IPS-20b (cell line): Measurements from ENCODE around the gene LDLRAP1.

ENCODE experiments used
- H3K27ac ChIP-seq: one replicate; pipeline ENCODE4 v1.5.1; 2013; ENCODE audit warnings: low read length
- H3K27me3 ChIP-seq: 2 replicates; pipeline ENCODE4 v1.6.1; 2013; ENCODE audit warnings: mild to moderate bottlenecking, low read length, inconsistent platforms; ENCODE audit not compliant: insufficient read depth
- H3K36me3 ChIP-seq: 2 replicates; pipeline ENCODE4 v1.6.1; 2013; ENCODE audit warnings: low read depth, mild to moderate bottlenecking, inconsistent platforms, low read length, moderate library complexity; ENCODE audit not compliant: insufficient read depth
- H3K4me1 ChIP-seq: 2 replicates; pipeline ENCODE4 v1.6.1; 2013; ENCODE audit warnings: mild to moderate bottlenecking, control low read depth, inconsistent platforms, low read length, moderate library complexity; ENCODE audit not compliant: insufficient read depth
- H3K4me3 ChIP-seq: 2 replicates; pipeline ENCODE4 v1.5.1; 2013; ENCODE audit warnings: mild to moderate bottlenecking, low read length, inconsistent platforms
- H3K9ac ChIP-seq: 2 replicates; pipeline ENCODE4 v1.6.1; 2013; ENCODE audit warnings: low read depth, mild to moderate bottlenecking, inconsistent platforms, low read length, moderate library complexity
- H3K9me3 ChIP-seq: 2 replicates; pipeline ENCODE4 v1.6.1; 2013; ENCODE audit warnings: mild to moderate bottlenecking, low read depth, low read length, inconsistent platforms; ENCODE audit not compliant: insufficient read depth

Gene LDLRAP1

GRCh38 chr1:25537153-25537831 is 6.1 kb upstream of the LDLRAP1 start:
- Histone ChIP-seq H3K4me1 (peaks cover 4% of the 10 kb centered on the region; the same call in 1 of the 2 replicates), H3K4me3 (no peak overlapping the region), H3K27me3 (no peaks in the 10 kb centered on the region), H3K9ac (no peak overlapping the region), H3K9me3 (no peaks in the 10 kb centered on the region), H3K36me3 (no peaks in the 10 kb centered on the region), H3K27ac (no peak overlapping the region)

- Histone ChIP-seq H3K4me1 (peaks cover 4% of the 10 kb centered on the region; the same call in 1 of the 2 replicates), H3K9ac (no peak overlapping the region), H3K9me3 (no peaks in the 10 kb centered on the region), H3K27ac (no peak overlapping the region), H3K27me3 (no peaks in the 10 kb centered on the region), H3K36me3 (no peaks in the 10 kb centered on the region), H3K4me3 (no peak overlapping the region)
Observed at GRCh38 chr1:25538191-25538767, 5.1 kb upstream of the LDLRAP1 start.

- Histone ChIP-seq H3K36me3 (no peaks in the 10 kb centered on the region), H3K9me3 (no peaks in the 10 kb centered on the region), H3K4me1 (peaks cover 7% of the 10 kb centered on the region; the same call in 1 of the 2 replicates), H3K27me3 (peaks cover 17% of the 10 kb centered on the region), H3K9ac (no peak overlapping the region), H3K4me3 (no peak overlapping the region), H3K27ac (no peak overlapping the region)
Observed at GRCh38 chr1:25540750-25541342, 2.6 kb upstream of the LDLRAP1 start.

GRCh38 chr1:25541425-25541824 is 2.0 kb upstream of the LDLRAP1 start:
- Histone ChIP-seq H3K9ac (no peak overlapping the region), H3K4me1 (peaks cover 7% of the 10 kb centered on the region; the same call in 1 of the 2 replicates), H3K4me3 (no peak overlapping the region), H3K27ac (no peak overlapping the region), H3K36me3 (no peaks in the 10 kb centered on the region), H3K9me3 (no peaks in the 10 kb centered on the region), H3K27me3 (peaks cover 17% of the 10 kb centered on the region)

- peaks cover 7% of the 10 kb centered on the region; the same call in 1 of the 2 replicates for H3K4me1 ChIP-seq
- peaks cover 17% of the 10 kb centered on the region for H3K27me3 ChIP-seq
- no peak overlapping the region for H3K9ac ChIP-seq
- no peak overlapping the region for H3K4me3 ChIP-seq
- H3K36me3 ChIP-seq = no peaks in the 10 kb centered on the region
- no peaks in the 10 kb centered on the region for H3K9me3 ChIP-seq
- H3K27ac ChIP-seq = no peak overlapping the region
Observed at GRCh38 chr1:25541889-25542658, 1.3 kb upstream of the LDLRAP1 start.

- Histone ChIP-seq H3K27me3 (peaks cover 17% of the 10 kb centered on the region), H3K4me1 (peaks cover 4% of the 10 kb centered on the region; the same call in 1 of the 2 replicates), H3K4me3 (peak overlapping the region; percentile 20; the same call in 1 of the 2 replicates), H3K27ac (no peak overlapping the region), H3K36me3 (no peaks in the 10 kb centered on the region), H3K9me3 (no peaks in the 10 kb centered on the region), H3K9ac (no peak overlapping the region)
Observed at GRCh38 chr1:25543005-25543424, 391 bp upstream of the LDLRAP1 start.

GRCh38 chr1:25544243-25544764 is 898 bp downstream of the LDLRAP1 start:
- Histone ChIP-seq H3K27ac (no peak overlapping the region), H3K36me3 (no peaks in the 10 kb centered on the region), H3K4me1 (peaks cover 4% of the 10 kb centered on the region; the same call in 1 of the 2 replicates), H3K9me3 (no peaks in the 10 kb centered on the region), H3K9ac (peak overlapping the region; percentile 24), H3K27me3 (peaks cover 17% of the 10 kb centered on the region), H3K4me3 (peak overlapping the region; percentile 58)

GRCh38 chr1:25544819-25545218 is 1.4 kb downstream of the LDLRAP1 start:
- Histone ChIP-seq H3K9ac (no peak overlapping the region), H3K36me3 (no peaks in the 10 kb centered on the region), H3K27me3 (peaks cover 17% of the 10 kb centered on the region), H3K4me3 (peak overlapping the region; percentile 58), H3K9me3 (no peaks in the 10 kb centered on the region), H3K4me1 (peaks cover 4% of the 10 kb centered on the region; the same call in 1 of the 2 replicates), H3K27ac (no peak overlapping the region)

- no peak overlapping the region for H3K9ac ChIP-seq
- no peak overlapping the region for H3K27ac ChIP-seq
- H3K4me1 ChIP-seq = peaks cover 4% of the 10 kb centered on the region; the same call in 1 of the 2 replicates
Observed at GRCh38 chr1:25545767-25546166, 2.4 kb downstream of the LDLRAP1 start.

GRCh38 chr1:25546193-25546592 is 2.8 kb downstream of the LDLRAP1 start:
- Histone ChIP-seq H3K27me3 (peaks cover 17% of the 10 kb centered on the region), H3K36me3 (no peaks in the 10 kb centered on the region), H3K4me1 (peaks cover 4% of the 10 kb centered on the region; the same call in 1 of the 2 replicates), H3K9me3 (no peaks in the 10 kb centered on the region), H3K4me3 (no peak overlapping the region), H3K9ac (no peak overlapping the region), H3K27ac (no peak overlapping the region)

More at GRCh38 chr1:25545767-25546166, 2.4 kb downstream of the LDLRAP1 start:
- H3K4me3 ChIP-seq = no peak overlapping the region
- no peaks in the 10 kb centered on the region for H3K36me3 ChIP-seq
- no peaks in the 10 kb centered on the region for H3K9me3 ChIP-seq
- peaks cover 17% of the 10 kb centered on the region for H3K27me3 ChIP-seq

GRCh38 chr1:25548601-25549000 is 5.2 kb downstream of the LDLRAP1 start:
- no peaks in the 10 kb centered on the region for H3K36me3 ChIP-seq
- H3K27me3 ChIP-seq = peaks cover 17% of the 10 kb centered on the region
- H3K9ac ChIP-seq = no peak overlapping the region
- H3K4me1 ChIP-seq = peaks cover 4% of the 10 kb centered on the region; the same call in 1 of the 2 replicates
- no peak overlapping the region for H3K4me3 ChIP-seq
- H3K9me3 ChIP-seq = no peaks in the 10 kb centered on the region
- no peak overlapping the region for H3K27ac ChIP-seq
